NCI-H510A (cell line): Measurements from ENCODE around the gene SPAG8.

ENCODE experiments used
- DNase-seq: peaks from one replicate; lab custom pipeline; 2025; lab: John Stamatoyannopoulos, UW

The SPAG8 gene

GRCh38 chr9:35836595-35836994, 24.5 kb upstream of the SPAG8 start:
- no peak for DNase-seq

- no peak for DNase-seq
Observed at GRCh38 chr9:35835766-35836165, 23.7 kb upstream of the SPAG8 start.

- no peak for DNase-seq
Observed at GRCh38 chr9:35835216-35835632, 23.2 kb upstream of the SPAG8 start.

- no peak for DNase-seq
Observed at GRCh38 chr9:35834260-35835215, 22.5 kb upstream of the SPAG8 start.

- no peak for DNase-seq
Observed at GRCh38 chr9:35832814-35833213, 20.8 kb upstream of the SPAG8 start.

- no peak for DNase-seq
Observed at GRCh38 chr9:35831040-35831439, 19.0 kb upstream of the SPAG8 start.

GRCh38 chr9:35829764-35830096, 17.7 kb upstream of the SPAG8 start:
- no peak for DNase-seq

- DNase-seq: peak; percentile 93
Observed at GRCh38 chr9:35829084-35829763, 17.2 kb upstream of the SPAG8 start, which contains the start of gene TMEM8B. TSS of gene TMEM8B (plus strand) at chr9:35829228. CDS start at chr9:35829448, 220 bp downstream.

GRCh38 chr9:35828716-35829083, 16.6 kb upstream of the SPAG8 start, which contains the start of gene FAM221B:
TSS of gene FAM221B (minus strand) at chr9:35828732. CDS start at chr9:35826161, 2,571 bp downstream.
- DNase-seq: no peak

- DNase-seq: no peak
Observed at GRCh38 chr9:35827486-35827885, 15.4 kb upstream of the SPAG8 start.

- no peak for DNase-seq
Observed at GRCh38 chr9:35826071-35826701, 14.1 kb upstream of the SPAG8 start.

- DNase-seq: no peak
Observed at GRCh38 chr9:35822926-35823325, 10.9 kb upstream of the SPAG8 start.

- DNase-seq: no peak
Observed at GRCh38 chr9:35820076-35820475, 8.0 kb upstream of the SPAG8 start.

GRCh38 chr9:35818341-35818740, 6.3 kb upstream of the SPAG8 start:
- DNase-seq: no peak

GRCh38 chr9:35816708-35817107, 4.6 kb upstream of the SPAG8 start:
- DNase-seq: no peak

- DNase-seq: peak; percentile 88
Observed at GRCh38 chr9:35814841-35815543, 2.9 kb upstream of the SPAG8 start, which contains the start of gene HINT2. TSS of gene HINT2 (minus strand) at chr9:35815042. CDS start at chr9:35814979, 63 bp downstream.

- DNase-seq: no peak
Observed at GRCh38 chr9:35814106-35814840, 2.2 kb upstream of the SPAG8 start.

GRCh38 chr9:35813434-35814105, 1.5 kb upstream of the SPAG8 start:
- DNase-seq: no peak

- DNase-seq: no peak
Observed at GRCh38 chr9:35811381-35812024, 559 bp downstream of the SPAG8 start.

GRCh38 chr9:35810122-35810521, 1.9 kb downstream of the SPAG8 start:
- DNase-seq: no peak
